Neural cell (in vitro differentiated cells): ENCODE measurements around the gene MAP2. TPM values are rescaled to one million over a fixed set of nuclear protein-coding genes. Genes with fewer than 3 reads are reported as not detected.
A peak's percentile ranks its signal among the peaks of the same experiment; 100 is the strongest.

Source experiments
- H2AFZ ChIP-seq: fragments of 200-600, 300-800 bp; sonication (generic), shearing (Covaris generic); 2 replicates; pipeline ENCODE4 v1.6.0; 2014; ENCODE audit warnings: low read depth, mild to moderate bottlenecking, antibody characterized with exemption, low read length, moderate library complexity
- H3F3A ChIP-seq: fragments of 200-600 bp; shearing (Covaris generic); 2 replicates; pipeline ENCODE4 v1.6.1; 2016; ENCODE audit warnings: mild to moderate bottlenecking, moderate library complexity, mixed read lengths, antibody characterized with exemption, low read length; ENCODE audit not compliant: insufficient read depth, poor library complexity, severe bottlenecking
- H3K27ac ChIP-seq: fragments of 200-600, 300-800 bp; sonication (generic), shearing (Covaris generic); 2 replicates; pipeline ENCODE4 v1.5.1; 2014; ENCODE audit warnings: mild to moderate bottlenecking, low read length, moderate library complexity
- H3K27me3 ChIP-seq: fragments of 300-800, 200-600 bp; sonication (generic), shearing (Covaris generic); 2 replicates; pipeline ENCODE4 v1.6.0; 2014; ENCODE audit warnings: mild to moderate bottlenecking, low read depth, low read length, moderate library complexity; ENCODE audit not compliant: insufficient read depth
- H3K36me3 ChIP-seq: fragments of 300-800, 200-600 bp; sonication (generic), shearing (Covaris generic); 2 replicates; pipeline ENCODE4 v1.5.1; 2014; ENCODE audit warnings: mild to moderate bottlenecking, antibody characterized with exemption, low read length, moderate library complexity; ENCODE audit not compliant: insufficient read depth
- H3K4me2 ChIP-seq: fragments of 300-800, 200-600 bp; sonication (generic), shearing (Covaris generic); 2 replicates; pipeline ENCODE4 v1.6.0; 2014; ENCODE audit warnings: mild to moderate bottlenecking, low read length
- H3K4me3 ChIP-seq: fragments of 300-800, 200-600 bp; sonication (generic), shearing (Covaris generic); 2 replicates; pipeline ENCODE4 v1.5.1; 2014; ENCODE audit warnings: mild to moderate bottlenecking, low read length, moderate library complexity
- H3K79me2 ChIP-seq: fragments of 200-600 bp; shearing (Covaris generic); replicated peaks from 2 replicates; pipeline ENCODE4 v1.6.0; 2014; ENCODE audit warnings: mild to moderate bottlenecking, low read length, moderate library complexity; ENCODE audit not compliant: insufficient read depth
- H3K9ac ChIP-seq: fragments of 300-800, 200-600 bp; sonication (generic), shearing (Covaris generic); 2 replicates; pipeline ENCODE4 v1.6.1; 2016; ENCODE audit warnings: mild to moderate bottlenecking, low read length, mixed read lengths
- H3K9me2 ChIP-seq: fragments of 200-600 bp; shearing (Covaris generic); 2 replicates; pipeline ENCODE4 v1.6.1; 2016; ENCODE audit warnings: mild to moderate bottlenecking, low read length, mixed read lengths; ENCODE audit not compliant: insufficient read depth
- H3K9me3 ChIP-seq: fragments of 200-600, 300-800 bp; sonication (generic), shearing (Covaris generic); 2 replicates; pipeline ENCODE4 v1.6.1; 2016; ENCODE audit warnings: mild to moderate bottlenecking, mixed run types, low read length, moderate library complexity, mixed read lengths
- H4K20me1 ChIP-seq: fragments of 200-600 bp; shearing (Covaris generic); 2 replicates; pipeline ENCODE4 v1.6.1; 2016; ENCODE audit warnings: mild to moderate bottlenecking, mixed run types; ENCODE audit not compliant: insufficient read depth
- EP300 ChIP-seq: fragments of 450-650 bp; conservative IDR thresholded peaks from 2 replicates; pipeline ENCODE4 v1.6.1; 2014; ENCODE audit warnings: antibody characterized with exemption, mild to moderate bottlenecking, moderate library complexity; ENCODE audit not compliant: poor library complexity, severe bottlenecking
- EZH2 ChIP-seq: fragments of 200-600, 300-800 bp; shearing (Covaris generic), sonication (generic); IDR thresholded peaks from 2 replicates; pipeline ENCODE4 v1.6.1; 2014; ENCODE audit warnings: antibody characterized with exemption, low read length, borderline replicate concordance, mild to moderate bottlenecking; ENCODE audit not compliant: insufficient read depth, poor library complexity, severe bottlenecking
- MXI1 ChIP-seq: fragments of 450-650 bp; conservative IDR thresholded peaks from 2 replicates; pipeline ENCODE4 v1.6.1; 2014; ENCODE audit warnings: antibody characterized with exemption, mild to moderate bottlenecking; ENCODE audit not compliant: poor library complexity, severe bottlenecking
- POLR2AphosphoS5 ChIP-seq: IDR thresholded peaks from 2 replicates; pipeline ENCODE4 v1.6.1; 2012
- RAD21 ChIP-seq: fragments of 450-650 bp; conservative IDR thresholded peaks from 2 replicates; pipeline ENCODE4 v1.6.1; 2014; ENCODE audit warnings: antibody characterized with exemption, mild to moderate bottlenecking, moderate library complexity
- SMC3 ChIP-seq: fragments of 450-650 bp; conservative IDR thresholded peaks from 2 replicates; pipeline ENCODE4 v1.6.1; 2014; ENCODE audit warnings: antibody characterized with exemption, mild to moderate bottlenecking, moderate library complexity; ENCODE audit not compliant: poor library complexity
- TAF1 ChIP-seq: IDR thresholded peaks from 2 replicates; pipeline ENCODE4 v1.6.1; 2012; ENCODE audit warnings: low read depth
- polyA plus RNA-seq: library from polyadenylated mRNA; depleted of rRNA; stranded (reverse); fragments of >200 nt; gene quantifications from 2 replicates; pipeline ENCODE4 v1.2.3, GENCODE V29; 2014
- TF ChIP-seq, protein P1 (sequence below): IDR thresholded peaks from 2 replicates; pipeline ENCODE4 v1.6.1; 2012; ENCODE audit warnings: borderline replicate concordance
- TF ChIP-seq, protein P2 (sequence below): fragments of 450-650 bp; IDR thresholded peaks from 2 replicates; pipeline ENCODE4 v1.5.1; 2014; ENCODE audit warnings: antibody characterized with exemption, mild to moderate bottlenecking, moderate library complexity; ENCODE audit not compliant: poor library complexity, severe bottlenecking

MAP2 gene
- polyA plus RNA-seq, 1 donor from 2014 or later: 450 TPM

DNA sequence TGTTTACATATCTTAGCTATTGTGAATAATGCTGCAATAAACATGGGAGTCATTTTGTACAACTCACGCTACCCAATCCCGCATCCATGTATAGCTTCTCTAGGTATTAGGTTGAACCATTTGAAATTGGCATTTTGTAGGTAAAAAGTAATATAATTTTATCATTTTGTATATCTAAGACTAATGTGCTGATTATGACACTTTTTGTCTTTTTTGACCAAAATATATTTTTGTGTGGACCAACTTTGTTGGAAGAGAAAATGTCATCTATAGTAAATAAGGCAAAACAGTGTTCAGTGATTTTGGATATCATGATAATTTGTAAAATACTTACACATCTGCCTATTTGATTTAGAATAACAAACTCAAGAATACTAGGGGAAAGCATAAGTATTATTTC, 150.7 kb downstream of the MAP2 start:
- Histone ChIP-seq H3K27me3 (no peaks in the 10 kb centered on the region), H3K27ac (no peak overlapping the region), H4K20me1 (no peaks in the 10 kb centered on the region), H3K4me3 (no peak overlapping the region), H3K4me2 (no peak overlapping the region), H2AFZ (no peak overlapping the region), H3F3A (no peaks in the 10 kb centered on the region), H3K9me3 (no peaks in the 10 kb centered on the region), H3K9ac (no peak overlapping the region), H3K9me2 (no peaks in the 10 kb centered on the region), H3K36me3 (no peaks in the 10 kb centered on the region), H3K79me2 (peaks cover 68% of the 10 kb centered on the region)
- no peak for TF ChIP-seq EZH2
- no peak for TF ChIP-seq POLR2AphosphoS5
- TF ChIP-seq SMC3: no peak
- TF ChIP-seq, protein P1, sequence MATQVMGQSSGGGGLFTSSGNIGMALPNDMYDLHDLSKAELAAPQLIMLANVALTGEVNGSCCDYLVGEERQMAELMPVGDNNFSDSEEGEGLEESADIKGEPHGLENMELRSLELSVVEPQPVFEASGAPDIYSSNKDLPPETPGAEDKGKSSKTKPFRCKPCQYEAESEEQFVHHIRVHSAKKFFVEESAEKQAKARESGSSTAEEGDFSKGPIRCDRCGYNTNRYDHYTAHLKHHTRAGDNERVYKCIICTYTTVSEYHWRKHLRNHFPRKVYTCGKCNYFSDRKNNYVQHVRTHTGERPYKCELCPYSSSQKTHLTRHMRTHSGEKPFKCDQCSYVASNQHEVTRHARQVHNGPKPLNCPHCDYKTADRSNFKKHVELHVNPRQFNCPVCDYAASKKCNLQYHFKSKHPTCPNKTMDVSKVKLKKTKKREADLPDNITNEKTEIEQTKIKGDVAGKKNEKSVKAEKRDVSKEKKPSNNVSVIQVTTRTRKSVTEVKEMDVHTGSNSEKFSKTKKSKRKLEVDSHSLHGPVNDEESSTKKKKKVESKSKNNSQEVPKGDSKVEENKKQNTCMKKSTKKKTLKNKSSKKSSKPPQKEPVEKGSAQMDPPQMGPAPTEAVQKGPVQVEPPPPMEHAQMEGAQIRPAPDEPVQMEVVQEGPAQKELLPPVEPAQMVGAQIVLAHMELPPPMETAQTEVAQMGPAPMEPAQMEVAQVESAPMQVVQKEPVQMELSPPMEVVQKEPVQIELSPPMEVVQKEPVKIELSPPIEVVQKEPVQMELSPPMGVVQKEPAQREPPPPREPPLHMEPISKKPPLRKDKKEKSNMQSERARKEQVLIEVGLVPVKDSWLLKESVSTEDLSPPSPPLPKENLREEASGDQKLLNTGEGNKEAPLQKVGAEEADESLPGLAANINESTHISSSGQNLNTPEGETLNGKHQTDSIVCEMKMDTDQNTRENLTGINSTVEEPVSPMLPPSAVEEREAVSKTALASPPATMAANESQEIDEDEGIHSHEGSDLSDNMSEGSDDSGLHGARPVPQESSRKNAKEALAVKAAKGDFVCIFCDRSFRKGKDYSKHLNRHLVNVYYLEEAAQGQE: no peak
- TF ChIP-seq MXI1: no peak
- TF ChIP-seq TAF1: no peak
- TF ChIP-seq, protein P2, sequence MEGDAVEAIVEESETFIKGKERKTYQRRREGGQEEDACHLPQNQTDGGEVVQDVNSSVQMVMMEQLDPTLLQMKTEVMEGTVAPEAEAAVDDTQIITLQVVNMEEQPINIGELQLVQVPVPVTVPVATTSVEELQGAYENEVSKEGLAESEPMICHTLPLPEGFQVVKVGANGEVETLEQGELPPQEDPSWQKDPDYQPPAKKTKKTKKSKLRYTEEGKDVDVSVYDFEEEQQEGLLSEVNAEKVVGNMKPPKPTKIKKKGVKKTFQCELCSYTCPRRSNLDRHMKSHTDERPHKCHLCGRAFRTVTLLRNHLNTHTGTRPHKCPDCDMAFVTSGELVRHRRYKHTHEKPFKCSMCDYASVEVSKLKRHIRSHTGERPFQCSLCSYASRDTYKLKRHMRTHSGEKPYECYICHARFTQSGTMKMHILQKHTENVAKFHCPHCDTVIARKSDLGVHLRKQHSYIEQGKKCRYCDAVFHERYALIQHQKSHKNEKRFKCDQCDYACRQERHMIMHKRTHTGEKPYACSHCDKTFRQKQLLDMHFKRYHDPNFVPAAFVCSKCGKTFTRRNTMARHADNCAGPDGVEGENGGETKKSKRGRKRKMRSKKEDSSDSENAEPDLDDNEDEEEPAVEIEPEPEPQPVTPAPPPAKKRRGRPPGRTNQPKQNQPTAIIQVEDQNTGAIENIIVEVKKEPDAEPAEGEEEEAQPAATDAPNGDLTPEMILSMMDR: no peak
- no peak for TF ChIP-seq EP300

DNA sequence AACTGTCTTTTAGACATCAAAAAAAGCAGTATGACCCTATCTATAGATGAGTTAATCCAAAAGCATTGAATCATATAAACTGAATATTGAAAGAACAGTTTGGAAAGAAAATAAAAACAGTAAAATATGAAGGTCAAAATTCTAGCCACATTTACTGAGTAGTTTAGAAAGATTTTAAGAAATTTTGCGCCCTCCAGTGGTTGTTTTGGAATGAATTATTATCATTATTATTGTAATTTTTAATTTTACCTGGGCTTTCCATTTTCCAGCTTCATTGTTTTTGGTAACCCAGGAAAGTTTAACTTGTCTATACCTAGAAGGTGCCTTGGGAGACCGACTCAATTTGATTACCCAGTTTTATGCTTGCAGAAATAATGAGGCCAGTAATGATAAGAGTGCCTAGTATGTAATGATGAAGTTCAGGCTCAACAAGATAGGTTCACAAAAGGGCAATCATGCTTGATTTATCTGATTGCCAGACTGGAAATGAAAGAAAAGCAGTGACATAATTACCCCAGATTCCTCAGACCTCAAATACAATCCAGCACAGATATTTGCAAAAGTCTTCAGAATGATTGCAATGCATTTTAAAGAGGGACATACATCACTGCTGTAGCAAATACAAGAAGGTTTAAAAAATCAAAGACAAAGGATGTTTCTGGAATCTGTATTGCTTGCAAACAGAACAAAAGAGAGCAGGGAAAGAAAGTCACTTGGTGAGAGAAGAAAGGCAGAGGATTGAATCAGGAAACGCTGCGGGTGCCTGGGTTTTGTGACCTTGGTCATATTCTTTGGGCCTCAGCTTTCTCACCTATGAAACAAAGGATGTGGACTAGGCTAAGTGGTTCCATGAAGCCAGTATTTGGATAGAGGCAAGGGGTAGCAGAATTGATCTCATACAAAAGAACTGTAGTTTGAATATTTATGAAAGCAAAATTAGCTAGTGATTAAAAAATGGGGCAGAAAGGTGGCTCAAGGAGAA, 153.8 kb downstream of the MAP2 start:
- H3K27me3 ChIP-seq: no peaks in the 10 kb centered on the region
- H4K20me1 ChIP-seq: no peaks in the 10 kb centered on the region
- peak overlapping the region; percentile 11 for H2AFZ ChIP-seq
- no peaks in the 10 kb centered on the region for H3K36me3 ChIP-seq
- peaks cover 71% of the 10 kb centered on the region for H3K79me2 ChIP-seq
- H3K9me2 ChIP-seq: no peaks in the 10 kb centered on the region
- H3K4me2 ChIP-seq: peak overlapping the region; percentile 98
- H3K4me3 ChIP-seq: peak overlapping the region; percentile 66
- peak overlapping the region; percentile 91 for H3K9ac ChIP-seq
- TF ChIP-seq, protein P1: peak; percentile 11
- TF ChIP-seq, protein P2: peak; percentile 63
- TF ChIP-seq EP300 (no peak), TAF1 (peak; percentile 34), RAD21 (peak; percentile 45), EZH2 (no peak), SMC3 (peak; percentile 54)
- peaks cover 2% of the 10 kb centered on the region for H3F3A ChIP-seq
- H3K27ac ChIP-seq: peak overlapping the region; percentile 99
- no peaks in the 10 kb centered on the region for H3K9me3 ChIP-seq
